Retinal pigment epithelial cell (primary cell): ENCODE data around the gene CDK17.

Source experiments
- DNase-seq: peaks from one replicate; pipeline ENCODE4 v3.0.0-alpha.2; 2010; ENCODE audit warnings: low read depth
- H3K4me3 ChIP-seq: 2 replicates; pipeline ENCODE4 v1.5.1; 2011; ENCODE audit warnings: mild to moderate bottlenecking, low read length, control low read depth, moderate library complexity
- TF ChIP-seq, protein P1 (sequence below): conservative IDR thresholded peaks from 2 replicates; pipeline ENCODE4 v1.5.1; 2011; ENCODE audit warnings: low read depth, low read length, control low read depth, inconsistent platforms

CDK17 gene

GRCh38 chr12:96338852-96339471 is 61.3 kb downstream of the CDK17 start:
- H3K4me3 ChIP-seq: no peak overlapping the region
- no peak for DNase-seq
- TF ChIP-seq, protein P1, sequence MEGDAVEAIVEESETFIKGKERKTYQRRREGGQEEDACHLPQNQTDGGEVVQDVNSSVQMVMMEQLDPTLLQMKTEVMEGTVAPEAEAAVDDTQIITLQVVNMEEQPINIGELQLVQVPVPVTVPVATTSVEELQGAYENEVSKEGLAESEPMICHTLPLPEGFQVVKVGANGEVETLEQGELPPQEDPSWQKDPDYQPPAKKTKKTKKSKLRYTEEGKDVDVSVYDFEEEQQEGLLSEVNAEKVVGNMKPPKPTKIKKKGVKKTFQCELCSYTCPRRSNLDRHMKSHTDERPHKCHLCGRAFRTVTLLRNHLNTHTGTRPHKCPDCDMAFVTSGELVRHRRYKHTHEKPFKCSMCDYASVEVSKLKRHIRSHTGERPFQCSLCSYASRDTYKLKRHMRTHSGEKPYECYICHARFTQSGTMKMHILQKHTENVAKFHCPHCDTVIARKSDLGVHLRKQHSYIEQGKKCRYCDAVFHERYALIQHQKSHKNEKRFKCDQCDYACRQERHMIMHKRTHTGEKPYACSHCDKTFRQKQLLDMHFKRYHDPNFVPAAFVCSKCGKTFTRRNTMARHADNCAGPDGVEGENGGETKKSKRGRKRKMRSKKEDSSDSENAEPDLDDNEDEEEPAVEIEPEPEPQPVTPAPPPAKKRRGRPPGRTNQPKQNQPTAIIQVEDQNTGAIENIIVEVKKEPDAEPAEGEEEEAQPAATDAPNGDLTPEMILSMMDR: no peak

DNA sequence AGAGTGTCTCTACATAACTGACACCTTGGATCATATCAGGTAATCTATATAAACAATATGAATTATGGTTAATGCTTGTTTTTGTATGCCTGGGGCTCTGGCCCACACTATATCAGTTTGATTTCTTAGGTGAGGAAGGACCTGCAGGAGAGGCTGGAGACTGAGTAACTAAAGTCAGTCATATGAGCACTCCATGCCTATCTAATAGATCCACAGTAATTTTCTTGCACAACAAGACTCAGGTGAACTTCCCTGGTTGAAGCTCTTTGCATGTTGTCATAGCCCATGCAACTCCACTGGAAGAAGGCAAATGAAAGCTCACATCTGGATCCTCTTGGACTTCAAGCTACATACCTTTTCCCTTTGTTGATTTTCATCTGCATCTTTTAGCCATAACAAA is 62.3 kb downstream of the CDK17 start:
- H3K4me3 ChIP-seq: no peak overlapping the region
- TF ChIP-seq, protein P1: no peak
- no peak for DNase-seq

- no peak overlapping the region for H3K4me3 ChIP-seq
- TF ChIP-seq, protein P1: no peak
- DNase-seq: no peak
Observed at GRCh38 chr12:96336489-96336888, 63.8 kb downstream of the CDK17 start.

GRCh38 chr12:96335270-96335669 is 65.0 kb downstream of the CDK17 start:
- TF ChIP-seq, protein P1: no peak
- no peak for DNase-seq
- no peak overlapping the region for H3K4me3 ChIP-seq

- DNase-seq: no peak
- no peak overlapping the region for H3K4me3 ChIP-seq
- TF ChIP-seq, protein P1: no peak
Observed at GRCh38 chr12:96334502-96334901, 65.7 kb downstream of the CDK17 start.

DNA sequence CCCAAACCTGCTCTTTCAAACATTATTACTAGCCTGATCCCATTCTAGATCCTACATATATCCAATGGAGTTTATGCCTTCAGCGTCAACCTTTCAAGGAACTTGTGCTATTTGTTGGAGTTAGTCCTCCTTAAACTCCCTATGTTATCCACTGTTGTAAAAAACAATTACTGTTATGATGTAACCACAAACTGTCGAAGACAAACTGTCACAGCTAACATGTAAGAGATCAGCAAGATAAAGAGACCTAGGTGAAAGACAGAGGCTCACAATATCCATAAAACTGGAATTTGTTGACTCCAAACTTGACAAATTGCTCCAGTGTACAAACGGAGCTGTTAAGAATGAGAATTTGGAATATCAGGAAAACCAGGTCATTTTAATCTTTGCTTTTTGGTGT is 70.7 kb downstream of the CDK17 start:
- H3K4me3 ChIP-seq: no peak overlapping the region
- TF ChIP-seq, protein P1: no peak
- no peak for DNase-seq

- H3K4me3 ChIP-seq: no peak overlapping the region
- TF ChIP-seq, protein P1: no peak
- no peak for DNase-seq
Observed at GRCh38 chr12:96329018-96329417, 71.2 kb downstream of the CDK17 start.
